ENCODE results near the gene MLLT6.

- TF ChIP-seq POLR2A (IDR thresholded peaks at IDR 0.05) (no peak), POLR2AphosphoS5 (IDR thresholded peaks at IDR 0.05; ENCODE audit: insufficient read depth in 1 of 2, low read depth in 1 of 2) (no peak)
- TF ChIP-seq, protein P1, sequence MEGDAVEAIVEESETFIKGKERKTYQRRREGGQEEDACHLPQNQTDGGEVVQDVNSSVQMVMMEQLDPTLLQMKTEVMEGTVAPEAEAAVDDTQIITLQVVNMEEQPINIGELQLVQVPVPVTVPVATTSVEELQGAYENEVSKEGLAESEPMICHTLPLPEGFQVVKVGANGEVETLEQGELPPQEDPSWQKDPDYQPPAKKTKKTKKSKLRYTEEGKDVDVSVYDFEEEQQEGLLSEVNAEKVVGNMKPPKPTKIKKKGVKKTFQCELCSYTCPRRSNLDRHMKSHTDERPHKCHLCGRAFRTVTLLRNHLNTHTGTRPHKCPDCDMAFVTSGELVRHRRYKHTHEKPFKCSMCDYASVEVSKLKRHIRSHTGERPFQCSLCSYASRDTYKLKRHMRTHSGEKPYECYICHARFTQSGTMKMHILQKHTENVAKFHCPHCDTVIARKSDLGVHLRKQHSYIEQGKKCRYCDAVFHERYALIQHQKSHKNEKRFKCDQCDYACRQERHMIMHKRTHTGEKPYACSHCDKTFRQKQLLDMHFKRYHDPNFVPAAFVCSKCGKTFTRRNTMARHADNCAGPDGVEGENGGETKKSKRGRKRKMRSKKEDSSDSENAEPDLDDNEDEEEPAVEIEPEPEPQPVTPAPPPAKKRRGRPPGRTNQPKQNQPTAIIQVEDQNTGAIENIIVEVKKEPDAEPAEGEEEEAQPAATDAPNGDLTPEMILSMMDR (IDR thresholded peaks at IDR 0.05) = no peak
Measured at GRCh38 chr17:38690386-38690785, 14.7 kb upstream of the MLLT6 start.
